Activated T-helper 9 cell treated with anti-CD3 and anti-CD28 coated beads, Interleukin-2, amount 50 U/mL, for 16 hours (primary cell): ENCODE results near the gene PGC.

Source experiments
- DNase-seq: peaks from one replicate; pipeline ENCODE4 v3.0.0-alpha.2; 2020; ENCODE audit warnings: low read depth

PGC gene

DNA sequence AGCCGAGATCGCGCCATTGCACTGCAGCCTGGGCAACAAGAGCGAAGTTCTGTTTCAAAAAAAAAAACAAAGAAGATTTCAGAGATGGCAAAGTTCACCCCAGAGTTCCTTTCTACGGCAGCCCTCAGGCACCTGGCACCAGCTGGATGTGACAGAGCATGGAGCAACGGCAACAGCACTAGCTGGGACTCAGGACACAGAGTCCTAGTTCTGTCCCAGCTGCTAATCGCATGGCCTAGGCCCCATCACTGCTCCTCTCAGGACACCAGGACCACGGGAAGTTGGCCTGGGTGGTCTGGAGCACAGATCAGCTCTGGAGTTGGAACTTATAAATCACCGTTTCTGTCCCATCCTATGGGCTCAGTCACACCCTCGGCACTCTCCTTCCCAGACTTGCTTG is 1.1 kb downstream of the PGC start:
- no peak for DNase-seq

DNA sequence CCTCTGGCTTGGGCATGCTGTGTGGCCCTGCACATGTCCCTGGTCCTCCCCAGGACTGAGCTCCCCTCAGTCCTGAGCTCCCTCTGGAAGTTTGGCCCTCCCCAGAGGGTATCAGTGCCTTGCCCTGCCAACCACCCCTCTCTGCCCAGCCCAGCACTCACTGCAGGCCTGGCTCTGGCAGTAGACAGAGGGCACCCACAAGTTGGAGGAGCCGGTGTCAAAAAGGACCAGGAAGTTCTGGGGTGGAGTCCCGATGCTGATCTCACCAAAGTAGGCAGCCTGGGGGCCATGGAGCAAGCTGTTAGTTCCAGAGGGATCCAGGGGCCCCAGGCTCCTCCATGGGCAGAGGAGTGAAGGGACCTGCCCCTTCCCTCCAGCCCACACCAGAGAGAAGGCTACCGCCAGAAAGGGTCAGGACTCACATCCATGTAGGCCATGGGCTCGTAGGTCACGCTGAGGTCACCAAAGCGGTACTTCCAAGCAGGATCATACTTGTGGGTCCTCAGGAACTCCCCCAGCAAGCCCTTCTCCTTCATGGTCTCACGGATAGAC is 2.9 kb downstream of the PGC start:
- no peak for DNase-seq

- DNase-seq: no peak
Measured at GRCh38 chr6:41743406-41744235, 3.6 kb downstream of the PGC start.

GRCh38 chr6:41741625-41742490 is 5.3 kb downstream of the PGC start:
- DNase-seq: no peak

DNA sequence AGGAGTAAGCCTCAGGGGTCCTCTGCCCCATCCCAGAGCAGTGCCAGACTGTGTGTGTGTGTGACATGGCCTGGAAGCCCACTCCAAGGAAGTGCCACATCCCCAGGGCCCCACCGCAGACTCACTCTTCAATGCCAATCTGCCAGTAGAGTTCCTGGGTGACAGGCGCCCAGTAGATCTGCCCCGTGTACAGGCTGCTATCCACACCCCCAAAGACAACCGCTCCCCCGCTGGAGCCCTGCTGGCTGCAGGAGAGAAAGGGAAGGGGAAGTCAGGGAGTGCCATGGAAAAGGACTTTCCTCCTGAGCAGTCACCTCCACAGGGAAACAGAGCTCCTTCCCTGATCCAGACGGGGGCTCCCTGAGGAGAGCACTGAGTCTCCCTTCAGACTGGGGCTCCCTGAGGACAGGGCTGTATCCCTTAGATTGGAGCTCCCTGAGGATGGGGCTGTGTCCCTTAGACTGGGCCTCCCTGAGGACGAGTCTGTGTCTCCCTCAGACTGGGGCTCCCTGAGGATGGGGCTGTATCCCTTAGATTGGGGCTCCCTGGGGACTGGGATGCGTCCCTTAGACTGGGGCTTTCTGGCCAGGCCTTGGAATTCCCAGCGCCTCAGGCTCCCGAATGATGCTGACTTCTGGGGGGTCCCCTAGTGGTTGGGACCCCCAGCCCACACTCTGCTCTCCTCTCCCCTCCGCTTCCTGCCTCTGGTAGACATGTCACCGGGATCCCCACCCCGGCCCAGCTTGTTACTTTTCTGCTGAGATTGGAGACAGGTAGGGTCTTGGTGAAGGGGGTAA is 6.6 kb downstream of the PGC start:
- no peak for DNase-seq

DNA sequence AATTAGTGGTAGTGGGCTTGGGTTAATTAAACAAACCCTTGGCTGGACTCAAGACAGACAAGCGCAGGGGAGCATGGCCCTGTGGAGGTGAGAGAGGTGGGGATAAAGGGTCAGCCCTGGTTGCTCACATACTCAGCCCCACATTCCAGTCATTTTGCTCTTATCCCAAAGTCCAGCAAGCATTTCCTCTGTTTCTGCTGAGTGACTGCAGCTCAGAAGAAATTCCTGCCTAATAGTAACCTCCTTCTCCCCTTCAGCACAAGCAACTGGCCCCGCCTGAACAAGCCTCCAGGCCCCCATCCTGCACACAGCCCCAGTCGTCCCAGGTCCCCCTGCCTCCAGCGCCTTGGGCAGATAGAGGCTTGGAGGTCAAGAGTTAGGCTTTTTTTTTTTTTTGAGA is 8.2 kb downstream of the PGC start:
- no peak for DNase-seq

DNA sequence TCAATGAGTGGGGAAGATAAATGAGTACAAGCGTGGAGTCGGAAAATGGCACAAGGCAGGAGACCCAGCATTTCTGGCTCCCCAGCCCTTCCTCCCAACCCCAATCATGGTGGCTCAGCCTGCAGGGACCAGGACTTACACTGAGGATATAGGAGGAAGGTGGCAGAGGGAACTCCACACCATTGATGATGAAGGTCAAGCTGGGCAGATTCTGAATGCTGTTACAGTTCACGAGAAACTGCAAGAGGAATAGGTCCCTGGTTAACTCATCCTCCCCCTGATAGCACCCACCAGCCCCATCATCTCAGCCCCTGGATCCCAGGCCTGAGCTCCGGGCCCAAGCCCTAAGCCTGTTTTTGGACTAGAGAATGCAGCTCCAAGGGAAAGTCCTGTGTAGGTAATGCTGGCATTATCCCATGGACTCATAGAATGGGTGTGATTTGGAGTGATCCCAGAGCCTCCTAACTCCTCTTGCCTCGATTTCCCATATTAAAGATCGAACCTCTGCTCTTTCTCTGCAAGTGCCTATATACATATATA is 9.5 kb downstream of the PGC start:
- DNase-seq: no peak

GRCh38 chr6:41736800-41737555 is 10.2 kb downstream of the PGC start:
- no peak for DNase-seq

DNA sequence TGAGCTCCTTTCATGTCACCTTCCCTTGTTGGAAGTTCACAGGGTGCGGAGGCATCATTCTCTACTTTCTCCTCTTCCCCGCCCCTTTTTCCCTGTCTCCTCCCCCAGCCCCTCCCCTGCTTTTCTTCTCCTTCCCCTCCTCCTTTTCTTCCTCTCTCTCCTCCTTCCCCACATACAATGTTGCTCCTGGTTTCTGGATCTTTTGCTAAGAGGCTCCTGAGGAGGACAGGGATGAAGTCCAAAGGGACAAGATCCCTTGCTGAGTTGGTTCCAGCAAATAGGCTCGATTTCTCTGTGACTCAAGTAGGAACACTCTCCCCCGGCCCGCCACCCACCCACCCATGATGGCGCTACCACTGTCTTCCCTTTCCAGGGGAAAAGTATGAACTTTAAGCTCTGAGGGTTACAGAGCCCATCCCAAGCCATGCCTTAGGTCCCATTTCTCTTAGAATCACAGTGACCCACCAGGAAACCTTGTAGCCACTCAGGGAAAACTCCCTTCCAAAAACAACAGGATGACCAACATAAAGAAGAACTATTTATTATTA is 10.9 kb downstream of the PGC start:
- no peak for DNase-seq

GRCh38 chr6:41735427-41736185 is 11.6 kb downstream of the PGC start, which contains the start of gene TFEB:
TSS of gene TFEB (minus strand) at chr6:41735608. CDS start at chr6:41691213, 44,395 bp downstream.
- DNase-seq: peak; percentile 89

GRCh38 chr6:41734666-41735426 is 12.4 kb downstream of the PGC start:
- DNase-seq: peak; percentile 58

DNA sequence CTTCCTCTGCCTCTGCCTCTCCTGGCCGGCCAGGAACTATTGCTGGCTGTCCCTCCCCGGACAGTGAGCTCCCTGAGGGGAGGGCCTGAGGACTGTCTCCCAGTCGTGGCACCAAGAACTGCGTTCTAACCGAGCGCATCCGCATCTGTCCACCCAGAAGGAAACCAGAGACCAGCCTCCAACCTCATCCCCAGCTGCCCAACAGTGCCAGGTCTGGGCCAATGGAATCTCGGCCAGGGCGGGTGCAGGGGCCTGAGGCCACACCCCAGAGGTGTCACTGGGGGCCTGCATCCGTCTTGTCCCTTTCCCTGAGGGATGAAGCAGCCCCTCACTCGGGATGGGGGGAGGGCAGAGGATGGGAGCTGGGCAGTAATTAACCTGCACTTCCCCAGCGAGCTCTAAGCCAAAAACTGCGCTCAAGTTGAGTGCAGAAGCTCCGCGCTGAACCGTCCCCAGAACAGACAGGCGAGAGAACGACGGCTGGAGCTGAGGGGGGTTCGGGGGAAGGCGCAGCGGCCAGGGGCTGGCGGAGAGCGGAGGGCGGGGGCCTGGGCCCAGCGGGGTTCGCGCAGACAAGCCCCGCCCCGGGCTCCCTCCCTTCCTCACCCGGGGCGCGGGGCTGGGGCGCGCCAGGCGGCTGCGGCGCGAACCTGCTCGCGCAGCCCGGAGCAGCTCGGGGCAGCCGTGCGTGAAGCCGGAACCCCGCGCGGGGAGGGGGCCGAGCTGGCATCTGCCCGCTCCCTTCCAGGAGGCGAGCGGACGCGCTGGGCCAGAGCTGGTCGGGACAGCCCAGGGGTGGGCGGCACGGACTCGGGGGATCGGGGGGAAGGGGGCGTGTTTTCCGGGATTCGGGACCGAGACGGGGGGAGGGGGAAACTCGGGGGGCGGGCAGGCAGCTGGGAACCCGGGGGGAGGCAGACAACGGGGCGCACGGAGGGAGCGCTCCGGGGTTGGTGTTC is 13.2 kb downstream of the PGC start:
- DNase-seq: peak; percentile 52

- DNase-seq: no peak
Measured at GRCh38 chr6:41733360-41733706, 13.9 kb downstream of the PGC start.

DNA sequence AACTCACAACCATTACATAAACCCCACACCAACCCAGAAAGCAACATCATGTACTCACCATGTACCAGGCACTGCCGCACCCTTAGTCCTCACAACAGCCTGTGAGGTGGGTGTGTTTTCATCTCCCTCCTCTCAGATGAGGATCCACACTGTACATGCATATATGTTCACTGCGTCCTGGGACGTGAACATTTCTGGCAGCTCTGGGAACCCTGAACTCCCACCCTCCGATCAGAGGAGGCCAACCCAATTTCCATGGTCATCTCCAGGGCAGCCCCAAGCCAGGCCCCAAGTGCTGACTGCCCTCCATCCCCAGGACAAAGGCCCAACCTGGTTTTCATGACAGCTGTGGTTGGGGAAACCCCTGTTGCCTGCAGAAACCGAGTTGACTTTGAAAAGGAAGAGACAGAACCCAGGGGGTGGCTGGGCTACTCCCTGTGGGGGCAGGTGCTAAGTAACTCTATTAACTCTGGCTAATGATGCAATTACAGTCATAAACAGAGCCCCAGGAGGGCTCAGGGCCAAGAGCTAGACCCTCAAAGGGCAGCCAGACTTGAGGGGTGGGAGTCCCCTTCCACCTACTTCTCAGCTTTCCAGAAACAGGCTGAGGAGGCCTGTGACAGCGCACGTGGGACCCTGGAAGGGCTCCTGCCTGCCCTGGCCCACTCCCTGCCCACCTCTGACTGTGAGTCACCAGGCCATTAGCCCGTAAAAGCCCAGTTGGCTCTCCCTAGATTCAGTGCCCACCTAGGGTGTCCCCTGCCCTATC is 14.4 kb downstream of the PGC start:
- DNase-seq: peak; percentile 49

- no peak for DNase-seq
Measured at GRCh38 chr6:41732149-41732548, 15.0 kb downstream of the PGC start.

GRCh38 chr6:41731561-41732086 is 15.6 kb downstream of the PGC start:
- no peak for DNase-seq
